ENCODE data around the gene NFASC. TPM values are rescaled to one million over a fixed set of nuclear protein-coding genes. Genes with fewer than 3 reads are reported as not detected.

Gene NFASC
- total RNA-seq, 4 donors from 2014 or later: 7.9 to 68.7 (median 32.7) TPM

DNA sequence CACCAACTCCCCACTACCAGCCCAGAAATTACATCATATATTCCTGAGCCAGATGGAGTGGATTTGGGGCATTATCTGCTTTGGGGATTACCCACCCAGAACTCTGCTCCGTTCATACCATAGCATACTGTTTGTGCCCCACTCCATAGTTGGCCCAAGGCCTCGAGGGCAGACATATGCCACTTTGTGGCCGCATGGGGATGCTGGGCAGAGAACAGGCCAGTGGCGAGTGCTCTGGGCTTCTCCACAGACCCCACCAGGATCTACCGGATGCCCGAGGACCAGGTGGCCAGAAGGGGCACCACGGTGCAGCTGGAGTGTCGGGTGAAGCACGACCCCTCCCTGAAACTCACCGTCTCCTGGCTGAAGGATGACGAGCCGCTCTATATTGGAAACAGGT lies 104.4 kb downstream of the NFASC start:
- H3K4me3 ChIP-seq: no peak overlapping the region
- no peaks in the 10 kb centered on the region for H3K27me3 ChIP-seq
- no peak for TF ChIP-seq POLR2A (IDR thresholded peaks at IDR 0.05)
- TF ChIP-seq, protein P1, sequence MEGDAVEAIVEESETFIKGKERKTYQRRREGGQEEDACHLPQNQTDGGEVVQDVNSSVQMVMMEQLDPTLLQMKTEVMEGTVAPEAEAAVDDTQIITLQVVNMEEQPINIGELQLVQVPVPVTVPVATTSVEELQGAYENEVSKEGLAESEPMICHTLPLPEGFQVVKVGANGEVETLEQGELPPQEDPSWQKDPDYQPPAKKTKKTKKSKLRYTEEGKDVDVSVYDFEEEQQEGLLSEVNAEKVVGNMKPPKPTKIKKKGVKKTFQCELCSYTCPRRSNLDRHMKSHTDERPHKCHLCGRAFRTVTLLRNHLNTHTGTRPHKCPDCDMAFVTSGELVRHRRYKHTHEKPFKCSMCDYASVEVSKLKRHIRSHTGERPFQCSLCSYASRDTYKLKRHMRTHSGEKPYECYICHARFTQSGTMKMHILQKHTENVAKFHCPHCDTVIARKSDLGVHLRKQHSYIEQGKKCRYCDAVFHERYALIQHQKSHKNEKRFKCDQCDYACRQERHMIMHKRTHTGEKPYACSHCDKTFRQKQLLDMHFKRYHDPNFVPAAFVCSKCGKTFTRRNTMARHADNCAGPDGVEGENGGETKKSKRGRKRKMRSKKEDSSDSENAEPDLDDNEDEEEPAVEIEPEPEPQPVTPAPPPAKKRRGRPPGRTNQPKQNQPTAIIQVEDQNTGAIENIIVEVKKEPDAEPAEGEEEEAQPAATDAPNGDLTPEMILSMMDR (IDR thresholded peaks at IDR 0.05): no peak
- DNase-seq: no peak
- no peaks in the 10 kb centered on the region for H3K4me1 ChIP-seq
- no peaks in the 10 kb centered on the region for H3K9me3 ChIP-seq
- no peak overlapping the region for H3K27ac ChIP-seq
- intact Hi-C loops (cut with DNase I; ENCODE audit: low total_unique reads): no loop called here
- no peaks in the 10 kb centered on the region for H3K36me3 ChIP-seq

- peak in 1 of 2 donors; percentile 46 for DNase-seq
- no peak for TF ChIP-seq POLR2A (IDR thresholded peaks at IDR 0.05)
- TF ChIP-seq, protein P1 (IDR thresholded peaks at IDR 0.05): peak; percentile 66 to 79 (median 72)
- H3K4me1 ChIP-seq: no peaks in the 10 kb centered on the region
- no peak overlapping the region for H3K4me3 ChIP-seq
- H3K27me3 ChIP-seq: no peaks in the 10 kb centered on the region
- no peaks in the 10 kb centered on the region for H3K36me3 ChIP-seq
- H3K9me3 ChIP-seq: no peaks in the 10 kb centered on the region
- intact Hi-C loops (cut with DNase I; ENCODE audit: low total_unique reads): no loop called here
- H3K27ac ChIP-seq: no peak overlapping the region
Measured at GRCh38 chr1:204975568-204976235, 105.0 kb downstream of the NFASC start.

- Histone ChIP-seq H3K4me1 (no peaks in the 10 kb centered on the region), H3K27ac (no peak overlapping the region), H3K9me3 (no peaks in the 10 kb centered on the region), H3K27me3 (no peaks in the 10 kb centered on the region), H3K4me3 (no peak overlapping the region), H3K36me3 (no peaks in the 10 kb centered on the region)
- TF ChIP-seq POLR2A (IDR thresholded peaks at IDR 0.05): no peak
- TF ChIP-seq, protein P1 (IDR thresholded peaks at IDR 0.05): no peak
- DNase-seq: no peak
- intact Hi-C loops (cut with DNase I; ENCODE audit: low total_unique reads): no loop called here
Measured at GRCh38 chr1:204976646-204977045, 106.0 kb downstream of the NFASC start.

DNA sequence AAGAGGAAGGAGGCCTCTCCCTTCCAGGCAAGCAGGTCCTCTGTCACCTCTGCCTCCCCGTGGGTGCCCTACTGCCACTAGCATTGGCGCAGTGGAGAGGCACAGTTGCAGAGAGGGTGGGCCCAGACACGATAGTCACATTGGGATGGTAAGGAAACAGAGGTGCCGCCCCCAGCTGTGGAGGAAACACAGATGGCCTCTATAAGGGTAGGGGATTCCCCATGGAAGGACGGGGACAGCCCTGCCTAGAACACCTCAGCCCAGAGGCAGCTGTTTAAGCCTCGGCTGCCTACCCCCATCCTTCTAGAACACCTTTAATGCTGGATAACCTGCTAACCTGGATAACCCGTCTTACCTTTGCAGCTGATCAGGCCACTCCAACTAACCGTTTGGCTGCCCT lies 106.7 kb downstream of the NFASC start:
- H3K27ac ChIP-seq: no peak overlapping the region
- H3K27me3 ChIP-seq: no peaks in the 10 kb centered on the region
- intact Hi-C loops (cut with DNase I; ENCODE audit: low total_unique reads): no loop called here
- TF ChIP-seq, protein P1 (IDR thresholded peaks at IDR 0.05): no peak
- TF ChIP-seq POLR2A (IDR thresholded peaks at IDR 0.05): no peak
- H3K9me3 ChIP-seq: no peaks in the 10 kb centered on the region
- DNase-seq: no peak
- H3K4me3 ChIP-seq: no peak overlapping the region
- H3K4me1 ChIP-seq: no peaks in the 10 kb centered on the region
- H3K36me3 ChIP-seq: no peaks in the 10 kb centered on the region

GRCh38 chr1:204978782-204979181 lies 108.1 kb downstream of the NFASC start:
- Histone ChIP-seq H3K27me3 (no peaks in the 10 kb centered on the region), H3K4me1 (no peaks in the 10 kb centered on the region), H3K9me3 (no peaks in the 10 kb centered on the region), H3K27ac (no peak overlapping the region), H3K4me3 (no peak overlapping the region), H3K36me3 (no peaks in the 10 kb centered on the region)
- no peak for TF ChIP-seq POLR2A (IDR thresholded peaks at IDR 0.05)
- TF ChIP-seq, protein P1 (IDR thresholded peaks at IDR 0.05): no peak
- DNase-seq: no peak
- intact Hi-C loops (cut with DNase I; ENCODE audit: low total_unique reads): no loop called here
